Measurements from ENCODE around the gene QPCTL.

Gene QPCTL

GRCh38 chr19:45701676-45702075 is 9.2 kb downstream of the QPCTL start:
- no peak overlapping the region for H3K4me3 ChIP-seq (ENCODE audit: severe bottlenecking)
- no peaks in the 10 kb centered on the region for H3K4me1 ChIP-seq (ENCODE audit: insufficient read depth, poor library complexity, severe bottlenecking)
- TF ChIP-seq CTCF (IDR thresholded peaks at IDR 0.05; ENCODE audit: poor library complexity, severe bottlenecking), result no peak
- no peak overlapping the region for H3K27ac ChIP-seq (ENCODE audit: poor library complexity, severe bottlenecking)
- H3K9me3 ChIP-seq (ENCODE audit: severe bottlenecking), result no peaks in the 10 kb centered on the region
- ATAC-seq (ENCODE audit: low read depth), result no peak
- no peaks in the 10 kb centered on the region for H3K27me3 ChIP-seq (ENCODE audit: insufficient read depth, poor library complexity, severe bottlenecking)
- H3K36me3 ChIP-seq (ENCODE audit: low read depth), result peaks cover 24% of the 10 kb centered on the region
- no peak for DNase-seq (ENCODE audit: low spot score)

GRCh38 chr19:45705115-45705514 is 12.6 kb downstream of the QPCTL start:
- no peak for TF ChIP-seq CTCF (IDR thresholded peaks at IDR 0.05; ENCODE audit: poor library complexity, severe bottlenecking)
- peaks cover 21% of the 10 kb centered on the region for H3K36me3 ChIP-seq (ENCODE audit: low read depth)
- no peaks in the 10 kb centered on the region for H3K9me3 ChIP-seq (ENCODE audit: severe bottlenecking)
- H3K4me1 ChIP-seq (ENCODE audit: insufficient read depth, poor library complexity, severe bottlenecking), result no peaks in the 10 kb centered on the region
- no peak overlapping the region for H3K4me3 ChIP-seq (ENCODE audit: severe bottlenecking)
- H3K27me3 ChIP-seq (ENCODE audit: insufficient read depth, poor library complexity, severe bottlenecking), result no peaks in the 10 kb centered on the region
- no peak overlapping the region for H3K27ac ChIP-seq (ENCODE audit: poor library complexity, severe bottlenecking)
- peak; percentile 11; the same call in 1 of the 3 replicates for ATAC-seq (ENCODE audit: low read depth)
- DNase-seq (ENCODE audit: low spot score), result no peak

- H3K4me3 ChIP-seq (ENCODE audit: severe bottlenecking), result no peak overlapping the region
Measured at GRCh38 chr19:45705710-45706415, 13.4 kb downstream of the QPCTL start.

GRCh38 chr19:45710356-45711130 is 18.1 kb downstream of the QPCTL start:
- no peak for DNase-seq (ENCODE audit: low spot score)
- H3K4me3 ChIP-seq (ENCODE audit: severe bottlenecking), result no peak overlapping the region
- H3K9me3 ChIP-seq (ENCODE audit: severe bottlenecking), result no peaks in the 10 kb centered on the region
- no peaks in the 10 kb centered on the region for H3K27me3 ChIP-seq (ENCODE audit: insufficient read depth, poor library complexity, severe bottlenecking)
- no peak for ATAC-seq (ENCODE audit: low read depth)
- no peaks in the 10 kb centered on the region for H3K4me1 ChIP-seq (ENCODE audit: insufficient read depth, poor library complexity, severe bottlenecking)
- TF ChIP-seq CTCF (IDR thresholded peaks at IDR 0.05; ENCODE audit: poor library complexity, severe bottlenecking), result no peak
- H3K36me3 ChIP-seq (ENCODE audit: low read depth), result peaks cover 27% of the 10 kb centered on the region
- no peak overlapping the region for H3K27ac ChIP-seq (ENCODE audit: poor library complexity, severe bottlenecking)

More at GRCh38 chr19:45705710-45706415, 13.4 kb downstream of the QPCTL start:
- H3K36me3 ChIP-seq (ENCODE audit: low read depth), result peaks cover 25% of the 10 kb centered on the region
- no peaks in the 10 kb centered on the region for H3K4me1 ChIP-seq (ENCODE audit: insufficient read depth, poor library complexity, severe bottlenecking)
- ATAC-seq (ENCODE audit: low read depth), result no peak
- DNase-seq (ENCODE audit: low spot score), result no peak
- no peaks in the 10 kb centered on the region for H3K9me3 ChIP-seq (ENCODE audit: severe bottlenecking)
- no peak for TF ChIP-seq CTCF (IDR thresholded peaks at IDR 0.05; ENCODE audit: poor library complexity, severe bottlenecking)
- H3K27me3 ChIP-seq (ENCODE audit: insufficient read depth, poor library complexity, severe bottlenecking), result no peaks in the 10 kb centered on the region
- H3K27ac ChIP-seq (ENCODE audit: poor library complexity, severe bottlenecking), result no peak overlapping the region
